HG03280 (cell line): Measurements from ENCODE around the gene FGGY.
A peak's percentile ranks its signal among the peaks of the same experiment; 100 is the strongest.
"Not testable (repeated sequence)": the region's sequence is repeated elsewhere in the genome, so short reads cannot be mapped to it uniquely, and the experiment has no call there.

Source experiments
- ATAC-seq: cut with Tn5 transposase; IDR thresholded peaks from one replicate; pipeline ENCODE4 v1.9.1; 2021; ENCODE audit warnings: mild to moderate bottlenecking, moderate library complexity; ENCODE audit not compliant: unreplicated experiment

The FGGY gene

DNA sequence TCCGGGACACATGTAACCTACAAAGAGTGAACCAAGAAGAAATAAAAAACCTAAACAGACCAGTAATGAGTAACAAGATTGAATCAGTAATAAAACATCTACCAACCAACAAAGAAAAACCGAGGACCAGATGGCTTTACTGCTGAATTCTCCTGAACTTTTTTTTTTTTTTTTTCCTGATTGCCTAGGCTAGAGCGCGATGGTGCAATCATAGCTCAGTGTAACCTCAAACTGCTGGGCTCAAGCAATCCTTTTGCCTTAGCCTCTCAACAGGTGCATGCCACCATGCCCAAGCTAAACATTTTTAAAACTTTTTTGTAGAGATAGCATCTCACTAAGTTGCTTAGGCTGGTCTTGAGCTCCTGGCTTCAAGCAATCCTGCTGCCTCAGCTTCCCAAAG lies 11.2 kb upstream of the FGGY start:
- ATAC-seq, result no peak

DNA sequence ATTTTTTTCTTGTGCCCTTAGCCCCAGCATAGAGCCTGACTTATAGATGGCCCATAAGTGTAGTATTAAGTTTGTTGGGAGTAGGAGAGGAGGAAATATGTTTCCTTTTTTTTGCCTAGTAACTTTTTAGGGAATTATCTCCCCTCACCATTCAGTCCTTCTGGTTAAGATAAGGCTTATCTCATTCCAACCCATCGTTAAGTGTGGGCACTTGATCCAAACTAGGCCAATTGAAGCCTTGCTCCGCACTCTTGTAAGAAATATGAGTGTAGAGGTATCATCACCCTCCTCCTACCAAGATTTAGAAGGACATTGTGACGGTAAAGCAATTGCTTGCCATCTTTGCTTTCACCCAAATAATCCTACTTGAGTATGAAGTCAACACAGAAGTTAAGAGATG lies 8.8 kb upstream of the FGGY start:
- no peak for ATAC-seq

DNA sequence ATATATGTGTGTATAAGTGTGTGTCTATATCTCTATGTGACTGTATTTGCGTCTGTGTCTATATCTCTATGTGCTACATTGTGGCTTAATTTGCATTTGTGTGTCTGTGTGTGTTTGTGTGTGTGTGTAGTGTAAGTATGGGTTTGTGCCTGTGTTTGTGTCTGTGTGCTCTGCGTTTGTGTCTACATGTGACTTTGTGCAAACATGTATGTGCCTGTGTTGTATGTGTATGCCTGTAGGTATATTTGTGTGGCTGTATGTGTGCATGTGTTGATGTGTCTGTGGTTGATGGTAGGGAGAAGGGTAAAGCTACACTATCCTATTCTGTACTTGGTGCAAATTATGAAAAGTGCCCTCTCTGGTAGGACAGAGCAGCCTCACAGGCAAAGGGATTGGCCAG lies 7.3 kb upstream of the FGGY start:
- ATAC-seq, result no peak

DNA sequence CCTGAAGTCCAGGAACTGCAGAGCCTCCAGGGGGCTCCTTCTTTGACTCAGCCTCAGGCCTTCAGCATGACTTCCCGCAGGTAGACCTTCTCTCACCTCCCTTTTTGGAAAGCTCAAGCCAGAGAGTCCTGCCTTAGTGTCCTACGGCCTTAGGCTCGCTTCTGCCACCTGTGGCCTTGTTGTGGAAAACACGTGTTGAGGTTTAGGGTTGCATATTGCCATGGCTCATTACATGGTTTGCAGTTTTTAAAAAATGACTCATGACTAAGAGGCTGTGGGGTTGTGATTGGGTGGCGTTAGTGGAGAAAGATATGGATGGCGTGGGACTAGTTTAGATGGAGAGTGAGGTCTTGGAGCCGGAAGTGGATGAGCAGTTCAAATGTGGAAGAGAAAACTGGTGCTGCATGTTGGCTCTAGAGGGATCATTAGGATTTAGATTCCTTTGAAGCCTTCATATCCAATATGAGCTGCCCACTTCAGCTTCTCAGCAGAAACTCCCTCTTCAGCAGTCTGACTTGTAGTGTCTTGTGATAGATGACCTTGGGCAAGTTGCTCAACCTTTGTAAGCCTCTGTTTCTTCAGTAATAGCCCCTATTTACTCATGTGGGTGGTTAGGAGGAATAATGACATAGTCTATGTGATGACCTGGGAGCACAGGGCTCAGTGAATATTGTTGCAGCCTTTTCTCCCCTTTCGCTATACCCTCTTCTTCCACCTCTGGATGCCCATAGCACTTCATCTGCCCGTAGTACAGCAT lies 6.5 kb upstream of the FGGY start:
- peak; percentile 83 for ATAC-seq

DNA sequence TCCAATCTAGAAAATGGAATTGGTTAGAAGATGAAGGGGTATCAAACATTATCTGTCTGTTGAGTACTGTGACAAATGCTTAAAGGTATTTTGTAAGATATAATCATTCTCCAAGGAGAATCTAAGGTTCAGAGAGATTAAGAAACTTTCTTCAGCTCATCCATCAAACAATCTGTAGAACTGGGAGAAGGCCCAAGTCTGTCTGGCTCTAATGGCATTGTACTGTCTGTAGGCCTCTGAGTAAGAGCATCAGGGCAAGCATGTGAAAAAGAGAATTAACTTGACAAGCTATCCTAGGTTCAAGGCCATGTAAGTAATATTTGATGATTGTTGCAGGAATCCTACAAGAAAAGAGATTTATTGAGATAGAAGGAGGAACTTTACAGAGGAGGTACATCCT lies 5.3 kb upstream of the FGGY start:
- ATAC-seq, result no peak

DNA sequence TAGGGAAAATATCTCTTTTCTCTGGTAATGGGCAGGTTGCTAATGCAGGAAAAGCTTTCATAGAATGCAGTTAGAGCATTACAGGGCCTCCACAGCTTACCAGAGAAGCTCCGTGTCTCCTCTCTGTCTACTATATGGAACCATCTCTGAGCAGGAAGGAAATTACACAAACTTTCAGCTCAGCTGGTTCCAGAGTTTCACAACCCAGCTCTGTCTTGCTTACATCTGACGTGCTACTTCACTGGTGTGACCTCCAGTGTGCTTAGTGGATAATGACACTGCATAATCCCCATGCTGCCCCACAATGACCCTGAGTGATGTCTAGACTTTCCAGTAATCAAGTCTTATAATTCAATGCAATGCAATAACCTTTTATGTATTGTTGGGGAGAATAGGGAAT lies 4.3 kb upstream of the FGGY start:
- no peak for ATAC-seq

DNA sequence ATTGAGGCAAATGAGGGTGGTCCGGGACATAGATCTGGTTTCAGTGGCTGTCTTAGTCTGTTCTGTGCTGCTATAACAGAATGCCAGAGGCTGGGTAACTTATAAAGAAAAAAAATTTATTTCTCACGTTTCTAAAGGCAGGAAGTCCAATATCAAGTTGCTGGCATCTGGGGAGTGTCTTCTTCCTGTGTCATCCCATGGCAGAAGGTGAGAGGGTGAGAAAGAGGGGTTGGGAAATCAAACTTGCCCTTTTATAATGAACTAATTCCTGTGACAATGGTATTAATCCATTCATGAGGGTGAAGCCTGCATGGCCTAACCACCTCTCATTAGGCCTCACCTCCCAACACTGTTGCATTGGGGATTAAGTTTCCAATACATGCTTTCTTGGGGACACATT lies 3.7 kb upstream of the FGGY start:
- ATAC-seq, result no peak

DNA sequence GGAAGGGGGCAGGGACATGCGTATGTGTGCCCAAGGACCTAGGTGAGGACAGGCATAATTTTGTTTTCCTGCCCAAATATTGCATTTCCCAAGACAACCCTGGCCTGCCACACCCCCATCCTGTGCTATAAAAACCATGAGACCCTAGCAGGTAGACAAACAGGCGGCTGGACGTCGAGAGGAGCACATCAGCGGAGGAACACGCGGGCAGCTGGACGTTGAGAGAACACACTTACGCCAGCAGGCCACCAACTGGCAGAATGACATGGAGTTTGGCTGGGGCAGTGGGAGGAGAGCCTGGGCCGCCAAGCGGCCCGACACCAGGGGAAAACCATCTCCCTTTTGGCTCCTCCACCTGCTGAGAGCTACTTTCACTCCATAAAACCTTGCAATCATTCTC lies 3.0 kb upstream of the FGGY start:
- no peak for ATAC-seq

DNA sequence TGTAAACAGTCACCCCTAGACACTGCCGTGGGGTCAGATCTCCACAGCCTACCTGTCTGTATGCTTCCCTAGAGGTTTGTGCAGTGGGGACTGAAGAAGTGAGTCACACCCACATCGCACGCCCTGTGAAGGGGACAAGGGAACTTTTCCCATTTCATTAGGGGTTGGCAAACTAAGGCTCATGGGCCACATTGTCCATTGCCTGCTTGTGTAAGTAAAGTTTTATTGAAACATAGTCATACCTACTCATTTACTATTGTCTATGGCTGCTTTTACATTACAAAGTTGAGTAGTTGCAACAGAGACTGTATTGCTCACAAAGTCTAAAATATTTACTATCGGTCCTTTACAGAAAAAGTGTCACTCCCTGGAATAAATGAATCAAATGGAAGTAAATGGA lies 2.5 kb upstream of the FGGY start:
- ATAC-seq, result no peak

DNA sequence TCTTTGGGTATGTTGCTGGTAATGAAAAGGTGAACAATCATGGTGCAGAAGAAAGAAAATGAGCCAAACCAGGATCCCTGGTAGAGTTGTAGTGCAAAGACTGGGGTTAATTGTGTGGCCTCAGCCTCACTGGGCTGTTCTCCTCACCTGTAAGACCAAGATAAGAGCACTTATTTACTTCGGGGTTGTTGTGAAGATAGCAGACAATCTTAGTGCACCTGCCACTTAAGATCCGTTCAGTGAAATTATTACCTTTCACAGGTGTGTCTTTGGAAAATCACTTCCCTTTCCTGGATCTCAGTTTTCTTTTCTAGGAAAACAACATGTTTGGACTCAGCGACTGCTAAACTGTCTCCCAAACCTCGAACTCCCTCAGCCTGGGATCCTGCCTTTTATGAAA lies 1.3 kb upstream of the FGGY start:
- no peak for ATAC-seq

DNA sequence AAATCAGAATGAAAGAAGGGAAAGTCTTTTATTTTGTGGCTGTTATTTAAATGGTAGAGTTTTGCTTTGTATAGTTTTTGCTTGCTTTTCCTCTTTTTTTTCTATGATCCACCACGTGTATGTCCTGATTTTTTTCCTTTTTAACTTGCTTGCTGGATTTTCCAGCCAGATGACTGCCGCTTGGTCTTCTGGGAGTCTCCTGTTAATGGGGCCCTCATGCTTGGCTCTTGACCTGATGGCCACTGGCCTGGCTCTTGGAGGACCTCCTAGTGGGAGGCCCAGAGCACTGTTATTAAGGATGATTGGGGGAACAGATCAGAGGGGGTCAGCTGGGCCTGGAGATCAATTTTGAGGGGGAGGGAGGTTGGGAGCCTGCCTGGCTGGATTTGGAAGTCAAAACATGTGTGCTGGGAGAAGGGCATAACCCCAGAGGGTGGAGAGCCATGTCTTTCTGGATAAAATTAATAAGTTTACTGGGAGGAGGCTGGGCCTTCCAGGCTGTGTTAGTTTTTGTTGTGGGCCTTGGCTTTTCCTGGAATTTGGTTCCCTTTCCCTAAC lies 1.2 kb downstream of the FGGY start:
- no peak for ATAC-seq

DNA sequence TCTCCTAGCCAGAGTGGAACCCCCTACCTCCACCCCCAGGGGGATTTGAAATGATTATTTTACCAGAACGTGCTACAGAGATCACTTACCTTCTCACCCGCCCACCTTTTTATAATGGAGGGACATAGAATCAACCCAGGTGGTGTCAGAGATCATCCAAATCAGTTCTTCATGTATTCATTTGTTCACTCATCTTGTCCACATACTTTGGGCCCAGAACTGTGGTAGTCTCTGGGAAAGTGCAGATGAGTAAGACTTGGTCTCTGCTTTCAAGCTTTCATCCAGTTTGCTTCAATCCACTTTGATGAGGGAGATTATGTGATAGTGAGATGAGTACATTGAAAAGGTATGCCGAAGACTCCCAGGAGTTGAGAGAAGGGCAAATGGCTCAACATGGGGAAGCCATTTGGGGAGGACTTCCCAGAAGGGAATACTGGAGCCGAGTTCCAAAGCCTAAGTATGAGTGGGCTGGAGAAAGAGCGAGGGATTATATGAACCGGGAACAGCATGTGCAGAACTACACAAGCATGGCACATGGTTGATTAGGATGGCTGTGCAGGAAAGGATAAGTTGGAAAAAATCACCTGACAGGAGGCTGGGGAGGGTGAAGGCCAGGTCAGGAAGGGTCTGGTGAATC lies 1.9 kb downstream of the FGGY start:
- no peak for ATAC-seq

DNA sequence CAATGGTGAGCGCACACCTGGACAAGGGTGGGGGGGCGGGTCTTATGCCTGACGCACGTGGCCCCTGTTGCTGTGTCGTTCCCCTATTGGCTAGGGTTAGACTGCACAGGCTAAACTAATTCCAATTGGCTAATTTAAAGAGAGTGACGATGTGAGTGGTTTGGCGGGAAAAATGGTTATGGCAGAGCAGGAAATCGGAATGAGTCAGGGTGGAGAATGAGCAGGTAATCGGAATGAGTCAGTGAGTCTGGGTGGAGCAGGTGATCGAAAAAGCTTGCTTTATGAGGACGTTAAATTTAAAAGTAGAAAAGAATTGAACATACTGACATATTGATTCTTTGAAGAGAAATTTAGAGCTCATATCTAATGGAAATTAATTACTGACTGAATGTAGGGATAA lies 2.8 kb downstream of the FGGY start:
- not testable (repeated sequence) for ATAC-seq

DNA sequence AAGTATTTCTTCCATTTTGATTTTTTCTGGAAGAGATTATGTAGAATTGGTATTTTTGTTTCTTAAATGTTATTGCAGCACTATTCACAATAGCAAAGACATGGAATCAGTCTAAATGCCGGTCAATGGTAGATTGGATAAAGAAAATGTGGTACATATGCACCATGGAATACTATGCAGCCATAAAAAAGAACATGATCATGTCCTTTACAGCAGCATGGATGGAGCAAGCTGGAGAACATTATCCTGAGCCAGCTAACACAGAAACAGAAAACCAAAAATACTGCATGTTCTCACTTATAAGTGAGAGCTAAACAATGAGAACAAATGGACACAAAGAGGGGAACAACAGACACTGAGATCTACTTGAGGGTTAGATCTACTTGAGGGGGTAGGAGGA lies 5.4 kb downstream of the FGGY start:
- no peak for ATAC-seq

DNA sequence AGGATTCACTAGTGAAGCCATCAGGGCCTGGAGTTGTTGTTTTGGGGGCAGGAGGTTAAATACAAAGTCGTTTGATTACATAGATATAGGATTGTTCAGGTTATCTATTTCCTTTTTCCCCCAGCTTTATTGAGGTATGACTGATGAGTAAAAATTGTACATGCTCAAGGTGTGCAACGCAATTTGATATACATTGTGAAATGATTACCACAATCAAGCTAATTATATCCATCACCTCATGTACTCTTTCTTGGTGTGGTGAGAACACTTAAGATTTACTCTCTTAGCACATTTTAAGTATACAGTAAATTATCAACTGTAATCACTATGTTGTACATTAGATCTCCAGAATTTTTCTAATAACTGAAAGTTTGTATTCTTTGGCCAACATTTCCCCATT lies 6.0 kb downstream of the FGGY start:
- no peak for ATAC-seq

DNA sequence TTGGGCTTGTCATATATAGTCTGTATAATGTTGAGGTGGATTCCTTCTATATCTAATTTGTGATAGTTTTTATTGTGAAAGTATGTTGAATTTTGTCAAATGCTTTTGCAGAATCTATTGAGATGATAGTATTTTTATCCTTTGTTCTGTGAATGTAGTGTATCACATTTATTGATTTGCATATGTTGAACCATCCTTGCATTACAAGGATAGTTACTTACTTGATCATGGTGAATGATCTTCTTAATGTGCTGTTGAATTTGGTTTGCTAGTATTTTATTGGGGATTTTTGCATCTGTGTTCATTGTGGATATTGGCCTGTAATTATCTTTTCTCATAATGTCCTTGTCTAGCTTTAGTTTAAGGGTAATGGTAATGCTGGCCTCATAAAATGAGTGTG lies 8.3 kb downstream of the FGGY start:
- no peak for ATAC-seq

DNA sequence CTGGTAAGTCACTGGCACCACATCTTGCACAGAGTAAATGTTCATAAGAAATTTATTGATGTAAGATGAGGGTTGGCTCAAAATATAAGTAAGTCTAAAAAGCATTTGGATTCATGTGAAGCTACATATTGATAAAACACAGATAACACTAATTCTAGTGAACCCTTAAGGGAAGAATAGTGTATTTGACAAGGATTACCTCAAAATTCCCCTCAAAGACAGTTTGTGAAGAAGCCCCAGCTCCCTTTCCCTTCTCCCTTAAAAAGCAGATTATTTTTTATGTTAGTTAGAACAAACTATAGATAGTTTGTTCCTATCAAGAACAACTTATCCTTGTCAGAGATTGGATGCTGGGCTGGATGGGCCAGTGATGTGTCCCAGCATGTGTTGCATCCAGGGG lies 10.7 kb downstream of the FGGY start:
- no peak for ATAC-seq

DNA sequence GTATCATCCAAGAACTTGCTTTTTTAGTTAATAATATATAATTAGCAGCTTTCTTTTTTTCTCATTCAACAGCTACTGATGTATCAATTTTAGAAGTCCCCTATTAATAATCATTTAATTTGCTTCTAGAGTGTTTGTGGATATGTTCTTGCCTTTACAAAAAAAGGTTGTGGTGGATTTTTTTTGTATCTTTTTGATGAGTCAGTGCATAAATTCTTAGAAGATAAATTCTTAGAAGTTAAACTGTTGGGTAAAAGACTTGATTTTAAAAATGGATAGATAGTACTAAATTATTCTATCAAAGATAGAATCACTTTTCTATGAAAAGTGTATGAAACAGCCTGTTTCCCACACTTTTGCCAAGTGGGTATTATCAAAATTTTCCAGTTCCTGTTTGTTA lies 11.9 kb downstream of the FGGY start:
- ATAC-seq, result no peak

DNA sequence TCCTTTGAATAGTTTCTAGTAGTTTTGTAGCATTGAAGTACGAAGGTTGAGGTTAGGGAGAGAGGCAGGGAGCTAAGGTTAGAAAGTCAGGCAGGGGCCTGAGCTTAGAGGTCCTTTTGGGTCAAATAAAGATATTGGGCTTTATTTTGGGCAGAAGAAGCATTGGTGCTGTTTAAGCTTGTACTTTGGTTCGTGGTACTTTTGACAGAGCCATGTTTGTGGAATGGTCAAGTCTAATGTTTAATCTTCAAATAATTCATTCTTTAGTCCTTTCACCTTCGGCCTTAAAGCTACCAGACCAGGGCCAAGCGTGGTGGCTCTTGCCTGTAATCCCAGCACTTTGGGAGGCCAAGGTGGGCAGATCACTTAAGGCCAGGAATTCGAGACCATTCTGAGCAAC lies 12.5 kb downstream of the FGGY start:
- ATAC-seq, result no peak

DNA sequence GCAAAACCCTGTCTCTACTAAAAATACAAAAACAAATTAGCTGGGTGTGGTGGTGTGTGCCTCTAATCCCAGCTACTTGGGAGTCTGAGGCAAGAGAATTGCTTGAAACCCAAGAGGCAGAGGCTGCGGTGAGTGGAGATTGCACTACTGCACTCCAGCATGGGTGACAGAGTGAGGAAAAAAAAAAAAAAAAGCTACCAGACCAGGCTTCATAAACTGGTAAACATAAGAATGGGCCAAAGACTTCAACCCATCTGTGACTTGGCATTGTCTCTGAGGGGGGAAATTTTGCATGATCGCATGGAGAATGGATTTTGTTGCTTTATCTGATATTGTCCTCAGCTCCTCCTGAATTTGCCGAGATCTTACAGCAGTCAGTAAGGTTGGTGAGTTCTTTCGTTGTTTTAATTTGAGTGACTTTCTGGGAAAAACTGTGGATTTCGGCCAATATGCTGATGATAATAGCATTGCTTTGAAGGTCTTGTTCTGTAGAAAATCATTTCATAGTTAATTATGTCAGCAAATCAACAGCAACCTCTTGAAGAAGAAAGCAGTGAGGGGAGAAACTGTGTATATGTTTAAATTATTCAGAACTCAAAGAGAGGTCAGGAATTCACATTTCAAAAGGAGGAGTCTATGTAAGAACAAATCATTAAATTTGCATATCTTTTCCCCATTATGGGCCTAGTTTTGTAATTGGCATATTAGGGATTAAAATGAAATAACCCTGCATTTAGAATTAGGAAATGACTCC lies 13.1 kb downstream of the FGGY start:
- no peak for ATAC-seq

DNA sequence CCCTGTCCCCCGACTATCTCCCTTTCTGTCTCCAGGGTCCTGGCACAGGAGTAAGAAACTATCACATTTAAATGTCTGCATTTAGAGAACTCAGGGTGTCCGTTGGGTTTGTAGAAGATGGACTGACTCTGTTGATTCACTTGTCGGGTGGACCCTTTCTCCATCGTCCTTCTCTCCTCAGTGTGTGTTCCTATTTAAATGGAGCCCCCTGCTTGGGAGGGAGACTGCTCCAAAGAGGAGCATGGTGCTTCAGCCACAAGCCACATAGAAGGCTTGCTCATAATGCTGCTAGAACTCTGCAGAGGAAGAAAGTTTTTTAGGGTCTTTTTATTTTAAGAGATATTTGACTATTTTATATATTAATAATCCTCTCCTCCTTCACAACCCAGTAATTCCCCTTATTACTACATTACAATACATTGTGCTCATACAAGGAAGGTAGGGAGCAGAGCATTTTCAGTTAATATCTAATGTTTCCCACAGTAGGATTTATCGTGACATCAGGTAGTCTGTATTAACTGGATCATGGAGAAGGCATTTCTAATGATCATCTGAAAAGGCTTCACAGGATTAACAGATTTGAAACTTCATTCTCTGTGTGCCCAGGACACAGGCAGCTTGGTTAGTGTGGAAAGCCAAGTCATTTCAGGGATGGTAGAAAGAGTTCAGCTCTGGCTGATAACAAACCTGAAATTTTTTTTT lies 13.8 kb downstream of the FGGY start:
- ATAC-seq, result no peak
